Activated CD8-positive, alpha-beta T cell treated with anti-CD3 and anti-CD28 coated beads for 36 hours (primary cell): ENCODE results near the gene RTN4. TPM values are rescaled to one million over a fixed set of nuclear protein-coding genes. Genes with fewer than 3 reads are reported as not detected.

Experiments
- ATAC-seq: fragments of 200-7000 bp; cut with Tn5 transposase; one replicate; pipeline ENCODE4 v1.10.0; 2021; ENCODE audit warnings: mild to moderate bottlenecking, moderate library complexity
- CTCF ChIA-PET: fragments of 350-600 bp; sonication (Branson Sonifier 250); formaldehyde crosslinking; loops from one replicate; lab custom pipeline; 2021; ENCODE audit warnings: antibody characterized with exemption; lab: Charles Lee
- POLR2A ChIA-PET: fragments of 350-600 bp; sonication (Branson Sonifier 250); formaldehyde crosslinking; loops from one replicate; lab custom pipeline; 2021; ENCODE audit warnings: antibody characterized with exemption; lab: Charles Lee
- DNase-seq: peaks from one replicate; pipeline ENCODE4 v3.0.0-alpha.2; 2020
- H3K27ac Mint-ChIP-seq: one replicate; pipeline ENCODE4 v1.8.0; 2021; ENCODE audit warnings: mild to moderate bottlenecking, mixed read lengths
- H3K27me3 Mint-ChIP-seq: one replicate; pipeline ENCODE4 v1.8.0; 2021; ENCODE audit warnings: mixed read lengths
- H3K36me3 Mint-ChIP-seq: one replicate; pipeline ENCODE4 v1.8.0; 2021; ENCODE audit warnings: low read depth, mixed read lengths
- H3K4me1 Mint-ChIP-seq: one replicate; pipeline ENCODE4 v1.8.0; 2021; ENCODE audit warnings: low read depth, mixed read lengths
- H3K4me3 Mint-ChIP-seq: one replicate; pipeline ENCODE4 v1.8.0; 2021; ENCODE audit warnings: mild to moderate bottlenecking, moderate library complexity, mixed read lengths
- H3K9me3 Mint-ChIP-seq: one replicate; pipeline ENCODE4 v1.8.0; 2021; ENCODE audit warnings: mixed read lengths
- CTCF ChIP-seq: fragments of 200-600 bp; IDR thresholded peaks from one replicate; pipeline ENCODE4 v1.8.0; 2022; ENCODE audit warnings: antibody characterized with exemption, mild to moderate bottlenecking
- intact Hi-C: fragments of 100-400 bp; cut with micrococcal nuclease; formaldehyde crosslinking; loops from one replicate; pipeline ENCODE4 v1.10.0; 2022
- total RNA-seq, 2 experiments: library from RNA; stranded (reverse); gene quantifications; one replicate each; pipeline ENCODE4 v1.2.3, GENCODE V29; 2021

Gene RTN4
- total RNA-seq, 2 experiments from 2014 or later = 81.5 to 85.0 TPM

- TF ChIP-seq CTCF = no peak
- intact Hi-C loops = no loop called here
- no peak overlapping the region for H3K27ac Mint-ChIP-seq
- H3K36me3 Mint-ChIP-seq = peaks cover 29% of the 10 kb centered on the region
- ChIA-PET POLR2A (interaction anchor here (0.8 to 1.8 kb wide), 3 partner anchors 8 to 23 kb away, joined by 3 to 6 read pairs (median 4); no protein-coding TSS in a partner anchor), CTCF (interaction anchor here (0.9 kb wide), 1 partner anchor 135 kb away, joined by 4 read pairs; no protein-coding TSS in a partner anchor)
- ATAC-seq (peak; percentile 89), DNase-seq (peak; percentile 45)
- H3K27me3 Mint-ChIP-seq = no peaks in the 10 kb centered on the region
- peaks cover 61% of the 10 kb centered on the region for H3K4me1 Mint-ChIP-seq
- peaks cover 13% of the 10 kb centered on the region for H3K9me3 Mint-ChIP-seq
- no peak overlapping the region for H3K4me3 Mint-ChIP-seq
These were observed 17.0 kb downstream of the RTN4 start for GRCh38 chr2:55033076-55033742.

DNA sequence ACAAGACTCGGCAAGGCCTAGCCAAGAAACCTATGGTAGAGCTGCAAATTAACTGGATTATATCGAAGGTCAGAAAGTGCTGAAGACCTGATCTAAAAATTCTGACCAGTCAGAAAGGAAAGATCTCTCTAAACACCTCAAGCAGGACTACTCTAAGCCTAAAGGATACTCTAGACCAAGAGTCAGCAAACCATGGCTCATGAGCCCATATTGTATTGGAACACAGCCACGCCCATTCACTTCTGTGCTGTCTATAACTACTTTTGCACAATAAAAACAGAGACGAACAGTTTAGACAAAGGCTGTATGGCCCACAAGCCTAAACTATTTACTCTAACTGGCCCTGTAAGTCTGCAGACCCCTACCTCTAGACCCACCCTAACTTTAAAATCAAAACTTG, 18.7 kb downstream of the RTN4 start:
- DNase-seq = no peak
- CTCF ChIA-PET = interaction anchor here (1.0 kb wide), 1 partner anchor 145 kb away, joined by 3 read pairs; no protein-coding TSS in a partner anchor
- Mint-ChIP-seq H3K9me3 (peaks cover 4% of the 10 kb centered on the region), H3K4me3 (no peak overlapping the region), H3K27ac (no peak overlapping the region), H3K36me3 (peaks cover 14% of the 10 kb centered on the region), H3K27me3 (no peaks in the 10 kb centered on the region), H3K4me1 (peaks cover 48% of the 10 kb centered on the region)
- intact Hi-C loops = no loop called here
- no peak for ATAC-seq
- TF ChIP-seq CTCF = no peak
- POLR2A ChIA-PET = no interaction called here

DNA sequence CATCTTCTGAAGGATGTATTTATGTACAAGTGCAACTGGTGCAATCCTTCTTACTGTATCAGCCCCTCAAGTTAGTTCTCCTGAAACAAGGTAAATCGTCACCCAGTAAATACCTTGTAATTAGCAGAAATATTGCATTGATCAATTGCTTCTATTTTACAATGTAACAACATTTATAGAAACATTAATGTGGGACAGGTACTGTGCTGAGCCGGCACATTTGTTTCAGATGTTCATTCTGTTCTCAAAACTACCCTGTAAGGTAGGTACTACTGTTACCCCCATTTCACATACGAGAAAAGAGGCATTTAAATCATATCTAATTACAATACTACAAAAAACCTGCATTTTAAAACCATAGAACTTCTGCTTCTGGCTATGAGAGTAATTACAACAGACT, 19.5 kb downstream of the RTN4 start:
- CTCF ChIA-PET = interaction anchor here (1.0 kb wide), 1 partner anchor 145 kb away, joined by 3 read pairs; no protein-coding TSS in a partner anchor
- H3K4me3 Mint-ChIP-seq = no peak overlapping the region

DNA sequence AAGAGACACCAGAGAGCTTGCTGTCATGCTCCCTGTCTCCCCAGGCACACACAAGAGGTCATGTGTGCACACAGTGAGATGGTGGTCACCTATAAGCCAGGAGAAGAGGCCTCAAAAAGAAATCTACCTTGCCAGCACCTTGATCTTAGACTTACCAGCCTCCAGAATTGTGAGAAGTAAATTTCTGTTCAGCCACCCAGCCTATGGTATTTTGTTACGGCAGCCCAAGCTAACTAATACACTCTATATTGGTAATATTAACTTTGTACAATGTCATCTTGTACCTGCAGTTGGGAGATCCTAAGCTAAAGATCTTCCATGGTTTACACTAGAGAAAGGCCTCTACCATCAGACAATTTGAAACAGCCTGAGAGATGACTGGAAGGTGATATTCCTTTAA, 21.2 kb downstream of the RTN4 start:
- no peak for ATAC-seq

More for the DNA sequence above, 19.5 kb downstream of the RTN4 start:
- intact Hi-C loops = no loop called here
- Mint-ChIP-seq H3K9me3 (peaks cover 4% of the 10 kb centered on the region), H3K27me3 (no peaks in the 10 kb centered on the region), H3K4me1 (peaks cover 46% of the 10 kb centered on the region), H3K27ac (no peak overlapping the region), H3K36me3 (peaks cover 13% of the 10 kb centered on the region)
- no peak for TF ChIP-seq CTCF
- DNase-seq (no peak), ATAC-seq (no peak)
- POLR2A ChIA-PET = interaction anchor here (0.6 to 0.7 kb wide), 2 partner anchors 17 to 20 kb away, joined by 3 to 5 read pairs; partner anchors contain the start of gene RTN4

More for the DNA sequence above, 21.2 kb downstream of the RTN4 start:
- DNase-seq = no peak
- no peak for TF ChIP-seq CTCF
- H3K27me3 Mint-ChIP-seq = no peaks in the 10 kb centered on the region
- H3K36me3 Mint-ChIP-seq = peaks cover 5% of the 10 kb centered on the region
- H3K4me3 Mint-ChIP-seq = no peak overlapping the region
- ChIA-PET POLR2A (interaction anchor here (0.6 to 1.6 kb wide), 2 partner anchors 21 to 75 kb away, joined by 4 to 7 read pairs; partner anchors contain the start of gene RTN4), CTCF (interaction anchor here (1.6 to 3.3 kb wide), 2 partner anchors 14 to 139 kb away, joined by 4 to 13 read pairs; no protein-coding TSS in a partner anchor)
- H3K27ac Mint-ChIP-seq = no peak overlapping the region
- H3K9me3 Mint-ChIP-seq = peaks cover 4% of the 10 kb centered on the region
- peaks cover 35% of the 10 kb centered on the region for H3K4me1 Mint-ChIP-seq
- intact Hi-C loops = no loop called here
